Sigmoid colon (tissue), 4 donors: Measurements from ENCODE around the gene ZRANB3.
"Not testable (repeated sequence)": the region's sequence is repeated elsewhere in the genome, so short reads cannot be mapped to it uniquely, and the experiment has no call there.

ENCODE experiments used
- CTCF ChIP-seq, 4 experiments: fragments of 450-650 bp in 3 of 4; fragments of 200-600 bp in 1 of 4; IDR thresholded peaks; one replicate each; pipeline ENCODE4 v1.5.1; 2016 to 2019; ENCODE audit warnings: antibody characterized with exemption in 4 of 4, mild to moderate bottlenecking in 3 of 4, moderate library complexity in 2 of 4
- POLR2A ChIP-seq, 2 donors: fragments of 450-650 bp; IDR thresholded peaks; one replicate each; pipeline ENCODE4 v1.6.1; 2016; ENCODE audit warnings: antibody characterized with exemption in 2 of 2, mild to moderate bottlenecking in 2 of 2, moderate library complexity in 2 of 2
- POLR2AphosphoS5 ChIP-seq, 4 donors: sonication (generic); formaldehyde crosslinking; IDR thresholded peaks; one replicate each; pipeline ENCODE4 v1.6.1; 2017; ENCODE audit warnings: antibody characterized with exemption in 4 of 4

GRCh38 chr2:135533545-135533944 is 2.5 kb upstream of the ZRANB3 start:
- not testable (repeated sequence) for TF ChIP-seq CTCF, POLR2AphosphoS5, POLR2A (IDR thresholded peaks at IDR 0.05)
